PC-9 (cell line): Measurements from ENCODE around the gene NOS1. TPM values are rescaled to one million over a fixed set of nuclear protein-coding genes. Genes with fewer than 3 reads are reported as not detected.

ENCODE experiments used
- BruUV-seq: library from RNA; stranded (reverse); fragments of 400-500 nt; replicated peaks from 2 replicates; lab custom pipeline; 2021; lab: Mats Ljungman, UMichigan
- CTCF ChIA-PET: fragments of 300-600 bp; sonication (Branson Sonifier 250); formaldehyde crosslinking; loops from one replicate; lab custom pipeline; 2022; ENCODE audit warnings: antibody characterized with exemption; lab: Charles Lee
- POLR2A ChIA-PET: fragments of 300-600 bp; sonication (Branson Sonifier 250); formaldehyde crosslinking; loops from one replicate; lab custom pipeline; 2022; ENCODE audit warnings: antibody characterized with exemption; ENCODE audit not compliant: unreplicated experiment; lab: Charles Lee
- DNase-seq, 2 experiments: peaks; one replicate each; pipeline versions ENCODE4 v3.0.0 to v3.0.0-alpha.2; 2015 to 2022; ENCODE audit warnings: mixed read lengths in 1 of 2
- H2AFZ ChIP-seq: fragments of 200-600 bp; sonication (generic); 2 replicates; pipeline ENCODE4 v1.8.1; 2017; ENCODE audit warnings: antibody characterized with exemption
- H3F3A ChIP-seq: fragments of 200-600 bp; sonication (generic); 2 replicates; pipeline ENCODE4 v1.8.1; 2017; ENCODE audit warnings: antibody characterized with exemption, mild to moderate bottlenecking, low read depth; ENCODE audit not compliant: insufficient read depth
- H3K27ac ChIP-seq: fragments of 200-600 bp; sonication (generic); 2 replicates; pipeline ENCODE4 v1.6.1; 2016; ENCODE audit warnings: mixed run types
- H3K27me3 ChIP-seq: fragments of 200-600 bp; sonication (generic); 2 replicates; pipeline ENCODE4 v1.6.1; 2016; ENCODE audit warnings: low read depth, mixed run types; ENCODE audit not compliant: insufficient read depth
- H3K36me3 ChIP-seq: fragments of 200-600 bp; sonication (generic); 2 replicates; pipeline ENCODE4 v1.6.1; 2016; ENCODE audit warnings: low read depth, mixed run types
- H3K4me1 ChIP-seq: fragments of 200-600 bp; sonication (generic); replicated peaks from 2 replicates; pipeline ENCODE4 v1.6.1; 2016; ENCODE audit warnings: mixed run types; ENCODE audit not compliant: insufficient read depth
- H3K4me2 ChIP-seq: fragments of 200-600 bp; sonication (generic); 2 replicates; pipeline ENCODE4 v1.6.1; 2017; ENCODE audit warnings: mixed run types
- H3K4me3 ChIP-seq: fragments of 200-600 bp; sonication (generic); 2 replicates; pipeline ENCODE4 v1.6.1; 2016; ENCODE audit warnings: mixed run types
- H3K79me2 ChIP-seq: fragments of 200-600 bp; sonication (generic); 2 replicates; pipeline ENCODE4 v1.6.1; 2017; ENCODE audit warnings: low read depth, mixed run types
- H3K9me2 ChIP-seq: fragments of 200-600 bp; sonication (generic); 2 replicates; pipeline ENCODE4 v1.8.1; 2017; ENCODE audit warnings: mild to moderate bottlenecking; ENCODE audit not compliant: insufficient read depth
- H3K9me3 ChIP-seq: fragments of 200-600 bp; sonication (generic); 2 replicates; pipeline ENCODE4 v1.8.1; 2016; ENCODE audit warnings: low read depth; ENCODE audit not compliant: insufficient read depth
- H4K20me1 ChIP-seq: fragments of 200-600 bp; sonication (generic); 2 replicates; pipeline ENCODE4 v1.8.1; 2017; ENCODE audit not compliant: insufficient read depth
- CTCF ChIP-seq: fragments of 200-600 bp; sonication (generic); conservative IDR thresholded peaks from 2 replicates; pipeline ENCODE4 v1.6.1; 2017; ENCODE audit warnings: mixed run types, antibody characterized with exemption, mild to moderate bottlenecking, moderate library complexity
- EZH2 ChIP-seq: fragments of 200-600 bp; sonication (generic); IDR thresholded peaks from 2 replicates; pipeline ENCODE4 v1.8.0; 2017; ENCODE audit warnings: antibody characterized with exemption, low read depth
- intact Hi-C: fragments of 100-400 bp; cut with micrococcal nuclease; formaldehyde crosslinking; loops from one replicate; pipeline ENCODE4 v1.10.0; 2022; ENCODE audit not compliant: unreplicated experiment
- total RNA-seq: library from RNA; stranded (reverse); gene quantifications from 2 replicates; pipeline ENCODE4 v1.2.3, GENCODE V29; 2021

The NOS1 gene
- total RNA-seq, 1 experiment from 2014 or later: not detected

- CTCF ChIA-PET: no interaction called here
- H3K27me3 ChIP-seq: no peaks in the 10 kb centered on the region
- no peak overlapping the region for H2AFZ ChIP-seq
Measured at GRCh38 chr12:117172168-117172567, 189.3 kb downstream of the NOS1 start.

GRCh38 chr12:117171499-117172162 lies 189.8 kb downstream of the NOS1 start:
- POLR2A ChIA-PET: no interaction called here

More at GRCh38 chr12:117172168-117172567, 189.3 kb downstream of the NOS1 start:
- no peaks in the 10 kb centered on the region for H3K9me2 ChIP-seq
- POLR2A ChIA-PET: no interaction called here
- no peaks in the 10 kb centered on the region for H3K9me3 ChIP-seq
- DNase-seq: no peak
- intact Hi-C loops: no loop called here
- no peaks in the 10 kb centered on the region for H3K79me2 ChIP-seq
- H3K4me3 ChIP-seq: no peak overlapping the region
- H3F3A ChIP-seq: no peaks in the 10 kb centered on the region
- H3K36me3 ChIP-seq: peaks cover 25% of the 10 kb centered on the region
- H3K4me2 ChIP-seq: no peak overlapping the region
- BruUV-seq: no TSS peak
- TF ChIP-seq CTCF (no peak), EZH2 (no peak)
- H3K27ac ChIP-seq: no peak overlapping the region
- H4K20me1 ChIP-seq: no peaks in the 10 kb centered on the region; the same call in 1 of the 2 replicates
- H3K4me1 ChIP-seq: no peaks in the 10 kb centered on the region

GRCh38 chr12:117169548-117169947 lies 191.9 kb downstream of the NOS1 start:
- no peaks in the 10 kb centered on the region for H3K9me2 ChIP-seq
- no peaks in the 10 kb centered on the region for H3K27me3 ChIP-seq
- no peaks in the 10 kb centered on the region for H3F3A ChIP-seq
- no peaks in the 10 kb centered on the region for H3K79me2 ChIP-seq
- BruUV-seq: no TSS peak
- H2AFZ ChIP-seq: no peak overlapping the region
- no peak overlapping the region for H3K27ac ChIP-seq
- peaks cover 23% of the 10 kb centered on the region for H3K36me3 ChIP-seq
- no peaks in the 10 kb centered on the region for H3K4me1 ChIP-seq
- no peak for DNase-seq
- no peaks in the 10 kb centered on the region; the same call in 1 of the 2 replicates for H4K20me1 ChIP-seq
- H3K4me2 ChIP-seq: no peak overlapping the region
- H3K9me3 ChIP-seq: no peaks in the 10 kb centered on the region
- ChIA-PET POLR2A (no interaction called here), CTCF (no interaction called here)
- no peak overlapping the region for H3K4me3 ChIP-seq
- intact Hi-C loops: no loop called here
- TF ChIP-seq EZH2 (no peak), CTCF (no peak)

More at GRCh38 chr12:117171499-117172162, 189.8 kb downstream of the NOS1 start:
- CTCF ChIA-PET: no interaction called here
- Histone ChIP-seq H3K9me3 (no peaks in the 10 kb centered on the region), H3K4me3 (no peak overlapping the region), H2AFZ (no peak overlapping the region), H3K36me3 (peaks cover 23% of the 10 kb centered on the region), H3K27ac (no peak overlapping the region), H3K4me2 (no peak overlapping the region), H3K27me3 (no peaks in the 10 kb centered on the region), H3F3A (no peaks in the 10 kb centered on the region), H4K20me1 (no peaks in the 10 kb centered on the region; the same call in 1 of the 2 replicates), H3K9me2 (no peaks in the 10 kb centered on the region), H3K79me2 (no peaks in the 10 kb centered on the region), H3K4me1 (no peaks in the 10 kb centered on the region)
- BruUV-seq: no TSS peak
- TF ChIP-seq EZH2: no peak
- TF ChIP-seq CTCF: no peak
- intact Hi-C loops: no loop called here
- DNase-seq: no peak
